HS-27A (cell line): Measurements from ENCODE around the gene PPP1R9A.

ENCODE experiments used
- DNase-seq: peaks from one replicate; pipeline ENCODE4 v3.0.0-alpha.2; 2012; ENCODE audit warnings: low read depth, missing footprints

Gene PPP1R9A

GRCh38 chr7:95204618-95205017, 297.2 kb downstream of the PPP1R9A start:
- DNase-seq = no peak

DNA sequence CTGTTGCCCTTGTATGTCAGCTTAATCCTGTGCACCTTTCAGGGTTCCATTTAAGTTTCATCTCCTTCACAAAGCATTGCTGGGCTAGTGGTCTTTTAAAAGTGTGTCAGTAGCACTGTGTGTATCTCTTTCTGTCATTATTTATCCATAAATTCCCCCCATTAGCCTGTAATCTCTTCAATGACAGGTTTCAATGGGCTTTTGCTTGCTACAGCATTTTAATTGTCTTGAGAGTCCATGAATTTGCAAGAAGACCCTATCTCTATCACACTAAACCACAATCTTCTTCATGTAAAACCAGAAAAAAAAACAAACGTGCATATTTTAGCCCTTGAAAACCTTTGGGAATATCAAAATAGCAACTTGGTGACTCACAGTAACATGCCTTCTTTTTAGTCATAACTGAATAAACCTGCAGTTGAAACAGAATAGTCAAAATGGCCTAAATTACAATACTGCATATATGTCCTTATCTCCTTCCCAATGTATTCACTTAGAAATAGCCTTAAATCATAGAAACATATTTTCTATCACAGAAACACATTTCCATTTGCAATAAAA, 298.4 kb downstream of the PPP1R9A start:
- DNase-seq = peak; percentile 57

GRCh38 chr7:95209276-95209675, 301.9 kb downstream of the PPP1R9A start:
- DNase-seq = no peak

- no peak for DNase-seq
These were observed 302.4 kb downstream of the PPP1R9A start for GRCh38 chr7:95209788-95210187.

DNA sequence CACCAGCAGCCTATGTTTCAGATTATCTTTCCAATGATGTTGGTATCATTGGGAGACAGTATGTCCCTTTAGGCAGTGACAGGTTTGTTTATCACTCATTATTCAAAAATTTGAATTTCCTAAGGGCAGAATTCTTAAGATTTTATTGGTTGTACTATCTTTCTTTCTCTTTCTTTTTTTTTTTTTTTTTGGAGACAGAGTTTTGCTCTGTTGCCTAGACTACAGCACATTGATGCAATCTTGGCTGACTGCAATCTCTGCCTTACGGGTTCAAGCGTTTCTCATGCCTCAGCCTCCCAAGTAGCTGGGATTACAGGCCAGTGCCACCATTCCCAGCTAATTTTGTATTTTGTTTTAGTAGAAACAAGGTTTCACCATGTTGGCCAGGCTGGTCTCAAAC, 305.8 kb downstream of the PPP1R9A start:
- no peak for DNase-seq

GRCh38 chr7:95213809-95214492, 306.6 kb downstream of the PPP1R9A start:
- no peak for DNase-seq

- no peak for DNase-seq
These were observed 312.3 kb downstream of the PPP1R9A start for GRCh38 chr7:95219721-95220120.

DNA sequence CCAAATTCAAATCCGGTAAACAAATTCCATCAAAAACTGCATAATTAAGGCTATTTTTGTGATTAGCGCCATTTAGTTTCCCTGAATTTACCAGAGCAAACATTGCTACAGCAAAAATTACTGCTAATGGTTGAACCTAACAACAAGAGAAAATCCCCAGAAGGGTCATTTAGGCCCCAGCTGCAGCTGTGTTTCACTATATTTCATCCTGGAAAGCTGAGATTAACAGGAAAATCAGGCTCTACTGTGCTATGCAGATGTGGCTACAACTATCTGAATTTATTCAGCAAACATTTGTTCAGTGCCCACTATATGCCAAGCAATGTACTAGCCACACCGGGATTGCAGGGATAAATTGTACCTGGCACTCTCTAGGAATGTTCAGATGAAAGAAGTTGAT, 312.9 kb downstream of the PPP1R9A start:
- no peak for DNase-seq

DNA sequence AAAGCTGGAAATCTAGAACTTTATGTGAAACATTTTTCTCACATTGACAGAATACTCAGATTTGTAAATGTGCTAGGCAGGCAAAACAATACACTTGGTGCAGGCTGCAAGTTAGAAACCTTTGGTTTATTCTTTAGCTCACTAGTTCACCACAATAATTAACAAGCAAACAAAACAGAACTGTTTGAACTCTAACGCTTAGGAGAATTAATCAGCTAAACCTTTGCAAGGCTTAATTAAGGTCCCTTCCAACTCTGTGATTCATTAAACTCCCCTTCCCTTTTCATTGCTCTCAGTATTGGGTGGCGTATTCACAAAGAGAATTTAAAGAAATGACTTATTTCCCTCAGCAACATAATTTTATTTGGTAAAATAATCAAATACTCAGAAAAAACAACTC, 317.9 kb downstream of the PPP1R9A start:
- DNase-seq = no peak

- DNase-seq = no peak
These were observed 321.9 kb downstream of the PPP1R9A start for GRCh38 chr7:95229301-95229700.

DNA sequence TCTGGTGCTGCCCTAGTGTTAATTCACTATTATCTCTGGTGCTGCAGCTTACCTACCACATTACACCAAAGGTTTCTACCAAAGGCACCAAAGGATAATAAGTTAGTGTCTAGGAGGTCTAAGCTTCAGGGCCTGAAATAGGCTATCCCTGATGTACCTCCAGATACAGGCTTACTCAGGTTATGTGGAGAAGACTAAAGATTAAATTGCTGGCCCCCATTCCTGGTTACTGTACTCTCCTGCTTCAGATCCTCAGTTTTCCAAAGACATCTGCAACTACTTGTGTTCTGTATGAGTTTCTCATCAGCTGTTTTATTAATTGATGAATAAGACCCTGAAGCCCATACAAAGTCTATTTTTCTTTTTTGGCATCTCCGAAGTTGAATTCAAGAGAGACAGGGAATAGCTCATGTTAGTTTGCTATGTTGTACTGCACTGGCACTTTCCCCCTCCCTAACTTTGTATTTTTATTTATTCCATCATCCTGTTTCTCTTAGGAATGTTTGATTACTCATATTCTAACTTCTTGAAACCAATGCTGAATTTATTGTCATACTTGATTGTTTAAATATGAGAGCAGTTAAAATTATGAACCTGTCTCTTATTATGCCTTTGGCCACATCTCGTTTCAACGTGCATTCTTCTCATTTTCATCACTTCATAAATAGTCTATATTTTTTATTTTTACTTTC, 331.0 kb downstream of the PPP1R9A start:
- no peak for DNase-seq

GRCh38 chr7:95240921-95241320, 333.5 kb downstream of the PPP1R9A start:
- DNase-seq = no peak

DNA sequence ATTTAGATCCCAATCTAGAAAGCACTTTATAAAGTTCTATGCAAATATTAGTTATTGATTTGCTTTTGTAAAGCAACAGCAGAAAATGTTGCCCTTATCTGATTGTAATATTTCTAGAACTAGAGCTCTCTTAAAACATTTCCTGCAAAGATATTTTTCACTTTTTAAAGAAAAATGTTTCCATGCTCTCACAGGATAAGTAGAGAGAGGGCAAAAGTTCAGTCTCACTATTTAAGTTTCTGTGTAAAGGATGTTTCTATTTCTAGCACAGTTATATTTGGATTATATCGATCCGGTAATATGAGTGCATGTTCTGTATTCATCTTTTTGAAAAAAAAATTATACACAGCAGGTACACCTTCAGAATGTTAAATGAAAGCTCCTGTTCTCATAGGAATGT, 334.9 kb downstream of the PPP1R9A start:
- no peak for DNase-seq

GRCh38 chr7:95244616-95245015, 337.2 kb downstream of the PPP1R9A start:
- DNase-seq = no peak

- no peak for DNase-seq
These were observed 338.6 kb downstream of the PPP1R9A start for GRCh38 chr7:95245828-95246500.

- DNase-seq = peak; percentile 15
These were observed 339.5 kb downstream of the PPP1R9A start for GRCh38 chr7:95246831-95247370.

DNA sequence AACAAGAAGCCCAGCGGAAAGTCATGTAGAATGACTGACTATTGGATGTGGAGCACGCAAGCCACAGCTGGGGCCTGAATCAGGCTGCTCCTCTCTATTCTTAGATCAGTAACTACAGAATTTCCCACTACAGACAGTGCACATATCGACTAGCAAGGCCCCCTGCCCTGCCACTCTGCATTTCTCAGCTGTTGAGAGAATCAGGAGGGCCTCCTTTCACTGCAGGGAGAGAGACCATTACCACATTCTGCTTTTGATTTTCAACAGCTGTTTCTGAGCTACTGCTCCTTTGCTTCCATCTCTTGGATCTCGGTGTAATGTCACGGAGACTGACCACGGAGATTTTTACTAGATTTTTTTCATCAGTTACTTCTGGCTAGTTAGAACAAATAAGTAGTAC, 343.2 kb downstream of the PPP1R9A start:
- no peak for DNase-seq

- DNase-seq = no peak
These were observed 344.6 kb downstream of the PPP1R9A start for GRCh38 chr7:95251966-95252365.

GRCh38 chr7:95253986-95254385, 346.6 kb downstream of the PPP1R9A start:
- no peak for DNase-seq

DNA sequence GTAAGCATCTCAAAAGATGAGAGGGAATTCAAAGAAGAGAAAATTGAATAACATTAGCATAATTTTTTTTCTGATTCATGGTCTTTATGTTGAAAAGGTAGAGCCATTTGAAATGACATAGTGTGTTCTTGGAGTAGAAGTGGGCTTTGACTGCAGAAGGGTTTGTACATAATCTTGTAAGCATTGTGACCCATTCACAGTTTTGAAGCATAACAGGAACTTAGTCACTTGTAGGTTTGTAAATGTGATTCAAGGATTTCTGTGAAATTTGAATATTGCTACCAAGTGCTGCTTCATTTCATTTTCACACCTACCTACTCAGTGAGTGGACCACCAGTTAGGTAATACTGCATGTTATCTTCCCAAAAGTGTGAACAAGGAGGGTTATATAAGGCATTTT, 348.3 kb downstream of the PPP1R9A start:
- DNase-seq = no peak

- DNase-seq = no peak
These were observed 354.6 kb downstream of the PPP1R9A start for GRCh38 chr7:95261895-95262415.

DNA sequence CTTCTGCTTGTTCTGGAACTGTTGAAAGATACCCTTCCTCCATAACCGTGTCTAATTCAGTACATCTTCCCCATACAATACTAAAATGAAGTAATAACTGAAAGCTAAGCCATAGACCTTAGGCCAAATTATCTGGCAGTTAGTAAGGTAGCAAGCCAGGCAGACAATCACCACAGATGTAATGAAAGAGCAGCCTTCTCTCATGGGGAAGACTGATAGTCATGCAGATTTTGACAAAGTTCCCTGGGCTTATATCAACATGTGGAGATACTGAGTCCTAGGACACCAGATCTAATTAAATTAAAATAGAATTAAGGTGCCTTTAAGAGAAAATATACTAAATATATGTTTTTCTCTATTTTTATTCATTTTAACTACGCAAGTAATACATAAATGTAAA, 355.5 kb downstream of the PPP1R9A start:
- no peak for DNase-seq
